HG02623 (cell line): ENCODE data around the gene SDS.

ENCODE experiments used
- ATAC-seq: cut with Tn5 transposase; IDR thresholded peaks from one replicate; pipeline ENCODE4 v1.9.1; 2021; ENCODE audit warnings: moderate library complexity; ENCODE audit not compliant: unreplicated experiment

SDS gene

GRCh38 chr12:113425960-113426453 lies 22.3 kb upstream of the SDS start:
- ATAC-seq, result no peak

DNA sequence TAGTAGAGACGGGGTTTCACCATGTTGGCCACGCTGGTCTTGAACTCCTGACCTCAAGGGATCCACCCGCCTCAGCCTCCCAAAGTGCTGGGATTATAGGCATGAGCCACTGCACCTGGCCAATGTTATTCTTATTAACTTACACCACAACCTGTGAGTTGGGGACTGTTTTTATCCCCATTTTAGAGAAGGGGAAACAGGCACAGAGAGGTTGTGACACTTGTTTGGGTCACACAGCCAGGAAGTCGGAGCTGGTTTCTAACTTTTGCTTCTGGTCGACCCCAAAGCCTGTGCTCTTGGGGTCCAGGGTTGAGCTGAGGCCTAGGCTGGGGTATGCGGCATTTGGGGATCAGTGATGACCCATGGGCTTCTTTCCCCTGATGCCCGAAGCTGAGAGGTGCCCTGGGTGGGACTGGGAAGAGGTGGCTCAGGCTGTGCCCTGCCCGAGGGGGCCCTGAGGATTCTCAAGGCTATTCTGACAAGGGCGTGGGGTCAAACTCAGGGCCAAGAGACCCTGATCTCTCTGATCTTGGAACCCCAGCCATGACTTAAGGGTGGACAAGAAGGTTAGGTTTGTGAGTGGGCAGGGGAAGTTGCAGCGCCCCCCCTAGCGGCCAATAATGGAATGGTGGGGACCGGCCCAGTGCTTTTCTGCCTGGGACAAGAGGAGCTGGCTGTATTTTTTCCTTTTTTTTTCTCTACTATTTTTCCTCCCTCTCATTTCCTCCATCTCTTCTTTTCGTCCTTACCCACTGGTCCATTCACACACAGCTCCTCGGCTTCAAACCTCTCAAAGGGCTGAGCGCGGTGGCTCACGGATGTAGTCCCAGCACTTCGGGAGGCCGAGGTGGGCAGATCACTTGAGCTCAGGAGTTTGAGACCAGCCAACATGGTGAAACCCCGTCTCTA lies 21.5 kb upstream of the SDS start:
- no peak for ATAC-seq

- no peak for ATAC-seq
These were observed 20.8 kb upstream of the SDS start for GRCh38 chr12:113424456-113424855.

DNA sequence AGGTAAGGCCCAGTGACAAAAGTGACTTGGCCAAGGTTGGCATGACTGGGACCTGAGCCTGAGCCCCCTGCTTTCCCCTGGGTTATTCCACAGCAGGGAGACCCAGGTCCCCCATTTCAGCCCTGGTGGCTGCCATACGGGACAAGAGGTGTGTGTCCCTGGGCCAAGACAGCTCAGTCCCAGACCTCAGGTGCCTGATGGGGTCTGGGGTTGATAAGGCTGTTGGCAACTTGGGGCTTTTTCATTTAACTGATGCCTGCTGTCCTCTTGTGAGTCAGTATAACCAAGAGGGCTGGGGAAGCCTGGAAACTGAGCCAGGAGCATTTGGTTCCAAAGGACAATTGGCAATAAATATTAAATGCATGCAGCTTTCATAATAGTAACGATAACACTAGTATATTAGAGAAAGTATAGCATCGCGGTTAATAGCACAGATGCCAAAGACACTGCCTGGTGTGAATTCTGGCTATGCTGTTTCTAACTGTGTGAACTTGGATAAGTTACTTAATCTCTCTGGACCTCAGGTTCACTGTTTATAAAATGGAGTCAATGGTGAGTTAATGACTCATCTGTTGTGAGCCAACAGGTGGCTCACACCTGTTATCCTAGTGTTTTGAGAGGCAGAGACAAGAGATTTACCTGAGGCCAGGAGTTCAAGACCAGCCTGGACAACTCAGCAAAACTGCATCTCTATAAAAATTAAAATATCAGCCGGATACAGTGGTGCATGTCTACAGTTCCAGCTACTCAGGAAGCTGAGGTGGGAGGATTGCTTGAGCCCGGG lies 19.4 kb upstream of the SDS start:
- no peak for ATAC-seq

DNA sequence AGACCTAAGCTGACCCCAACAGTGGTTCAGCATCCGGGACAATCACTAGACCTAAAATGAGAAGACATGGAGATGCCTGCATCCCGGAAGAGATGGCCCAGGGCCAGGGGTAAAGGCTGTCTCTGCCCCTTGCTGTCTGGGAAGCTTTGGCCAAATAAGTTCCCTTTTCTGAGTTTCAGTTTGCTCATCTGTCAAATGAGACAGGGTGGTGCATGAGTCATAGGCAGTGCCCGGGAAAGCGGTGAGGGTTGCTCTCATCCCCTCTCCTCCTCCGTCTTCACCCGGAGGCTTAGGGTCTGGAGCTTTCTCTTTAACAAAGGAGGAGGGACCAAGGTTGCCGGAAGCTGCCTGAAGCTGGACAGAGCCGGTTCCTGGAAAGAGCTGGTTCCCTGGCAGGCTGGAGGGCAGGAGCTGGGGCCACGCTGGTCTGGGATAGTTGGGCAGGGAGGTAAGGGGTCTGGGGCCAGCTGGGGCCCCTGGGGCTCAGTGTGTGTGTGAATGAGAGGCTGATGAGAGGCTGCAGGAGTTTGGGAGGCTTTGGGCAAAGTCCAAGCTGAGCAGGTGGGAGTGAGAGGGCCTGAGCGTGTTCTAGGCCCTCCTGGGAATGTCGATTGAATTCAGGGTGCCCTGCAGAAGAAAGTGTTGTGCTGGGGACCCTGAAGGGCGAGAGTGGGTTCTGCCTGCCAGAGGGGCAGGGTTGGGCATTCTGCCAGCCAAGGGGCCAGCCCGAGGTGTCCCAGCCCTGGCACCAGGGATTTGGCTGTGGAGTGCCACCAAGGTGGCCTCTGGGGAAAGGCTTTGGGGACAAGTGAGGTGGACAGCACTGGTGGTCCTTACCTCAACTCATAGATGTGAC lies 18.6 kb upstream of the SDS start, which contains the start of gene SDSL:
TSS of gene SDSL (plus strand) at position 351 of the 856 bp plus-strand sequence. CDS start 5,603 bp downstream, outside the sequence.
- peak; percentile 85 for ATAC-seq

GRCh38 chr12:113420996-113421595 lies 17.4 kb upstream of the SDS start:
- no peak for ATAC-seq

DNA sequence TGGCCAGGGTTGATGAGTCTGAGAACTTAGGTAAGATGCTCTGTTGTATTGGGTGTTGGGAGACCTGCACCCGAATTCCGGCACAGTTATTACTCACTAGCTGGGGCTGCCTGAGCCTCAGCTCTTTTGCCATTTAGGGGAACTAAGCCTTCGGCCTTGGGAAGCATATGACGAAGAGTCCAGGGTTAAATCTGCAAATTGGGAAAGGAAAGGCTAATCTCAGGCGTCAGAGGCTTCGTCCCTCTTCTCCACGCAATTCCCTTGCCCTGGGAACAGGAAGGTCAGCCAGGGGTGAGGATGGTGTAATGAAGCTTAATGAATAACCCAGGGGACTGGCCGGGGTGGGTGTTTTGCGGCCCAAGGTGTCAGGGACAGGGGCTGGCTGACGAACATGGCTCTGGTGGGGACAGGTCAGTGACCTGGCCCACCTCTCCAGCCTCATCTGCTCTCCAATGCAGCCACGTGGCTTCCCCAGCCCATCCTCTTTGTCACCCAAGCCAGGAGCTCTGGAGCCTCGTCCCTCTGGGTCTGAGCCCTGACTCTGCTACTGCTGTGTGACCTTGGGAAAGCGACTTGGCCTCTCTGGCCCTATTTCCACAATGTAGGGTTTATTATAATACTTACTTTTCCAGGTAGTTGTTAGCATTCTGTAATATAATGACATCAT lies 14.7 kb upstream of the SDS start:
- ATAC-seq, result no peak

DNA sequence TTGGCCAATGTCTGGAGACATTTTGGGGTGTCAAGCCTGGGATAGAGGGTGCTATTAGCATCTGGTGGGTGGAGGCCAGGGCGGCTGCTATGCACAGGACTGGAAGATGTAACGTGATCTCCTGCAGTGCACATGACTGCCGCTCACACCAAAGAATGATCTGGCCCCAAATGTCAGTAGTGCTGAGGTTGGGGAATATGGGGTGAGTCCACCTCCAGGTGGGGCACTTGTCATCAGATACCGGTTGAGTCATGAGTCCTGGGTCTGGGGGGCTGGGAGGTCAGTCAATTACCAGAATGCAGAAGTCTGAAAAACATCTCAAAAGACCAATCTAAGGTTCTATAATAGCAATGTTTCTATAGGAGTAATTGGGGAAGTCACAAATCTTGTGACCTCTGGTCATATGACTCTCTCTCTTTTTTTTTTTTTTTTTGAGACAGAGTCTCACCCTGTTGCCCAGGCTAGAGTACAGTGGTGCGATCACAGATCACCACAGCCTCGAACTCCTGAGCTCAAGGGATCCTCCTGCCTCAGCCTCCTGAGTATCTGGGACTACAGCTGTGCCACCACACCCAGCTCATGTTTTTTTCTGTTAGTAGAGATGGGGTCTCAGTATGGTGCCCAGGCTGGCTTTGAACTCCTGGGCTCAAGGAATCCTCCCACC lies 12.5 kb upstream of the SDS start:
- ATAC-seq, result no peak

DNA sequence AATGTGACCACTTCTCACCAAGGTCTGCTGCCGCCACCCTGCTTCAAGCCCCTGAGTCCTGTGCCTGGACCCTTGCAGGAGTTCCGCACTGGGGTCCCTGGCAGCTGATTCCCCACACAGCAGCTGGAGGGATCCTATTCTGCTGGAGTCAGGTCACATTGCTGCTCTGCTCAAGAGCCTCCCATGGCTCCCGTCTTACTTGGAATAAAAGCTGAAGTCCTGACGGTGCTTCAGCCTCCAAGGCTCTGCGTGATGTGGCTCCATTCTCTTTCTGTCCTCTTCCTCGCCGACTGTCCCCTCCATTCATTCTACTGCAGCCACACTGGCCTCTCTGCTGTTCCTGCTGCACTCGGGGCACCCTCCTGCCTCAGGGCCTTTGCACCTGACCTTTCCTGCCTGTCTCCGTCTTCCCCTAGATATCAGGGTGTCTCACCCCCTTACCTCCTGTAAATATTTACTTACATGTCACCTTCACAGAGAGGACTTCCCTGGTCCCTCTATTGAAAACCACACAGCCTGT lies 10.9 kb upstream of the SDS start:
- no peak for ATAC-seq

- no peak for ATAC-seq
These were observed 9.8 kb upstream of the SDS start for GRCh38 chr12:113413488-113413939.

GRCh38 chr12:113409462-113410124 lies 5.9 kb upstream of the SDS start:
- ATAC-seq, result no peak

DNA sequence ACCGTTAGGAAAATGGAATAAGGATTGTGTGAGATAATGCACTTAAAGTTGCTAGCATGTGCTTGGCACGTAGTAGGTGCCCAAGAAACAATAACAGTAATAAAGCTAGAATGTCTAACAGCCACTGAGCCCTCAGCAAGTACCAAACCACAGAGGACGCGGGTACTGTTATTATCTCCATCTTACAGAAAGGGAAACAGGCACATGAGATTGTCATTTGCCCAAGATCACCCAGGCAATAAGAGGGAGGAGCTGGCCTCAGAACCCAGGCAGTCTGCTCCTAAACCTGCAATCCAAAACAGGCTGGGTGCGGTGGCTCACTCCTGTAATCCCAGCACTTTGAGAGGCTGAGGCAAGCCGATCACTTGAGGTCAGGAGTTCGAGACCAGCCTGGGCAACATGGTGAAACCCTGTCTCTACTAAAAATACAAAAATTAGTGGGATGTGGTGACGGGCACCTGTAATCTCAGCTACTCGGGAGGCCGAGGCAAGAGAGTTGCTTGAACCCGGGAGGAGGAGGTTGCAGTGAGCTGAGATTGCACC lies 5.1 kb upstream of the SDS start:
- ATAC-seq, result no peak

DNA sequence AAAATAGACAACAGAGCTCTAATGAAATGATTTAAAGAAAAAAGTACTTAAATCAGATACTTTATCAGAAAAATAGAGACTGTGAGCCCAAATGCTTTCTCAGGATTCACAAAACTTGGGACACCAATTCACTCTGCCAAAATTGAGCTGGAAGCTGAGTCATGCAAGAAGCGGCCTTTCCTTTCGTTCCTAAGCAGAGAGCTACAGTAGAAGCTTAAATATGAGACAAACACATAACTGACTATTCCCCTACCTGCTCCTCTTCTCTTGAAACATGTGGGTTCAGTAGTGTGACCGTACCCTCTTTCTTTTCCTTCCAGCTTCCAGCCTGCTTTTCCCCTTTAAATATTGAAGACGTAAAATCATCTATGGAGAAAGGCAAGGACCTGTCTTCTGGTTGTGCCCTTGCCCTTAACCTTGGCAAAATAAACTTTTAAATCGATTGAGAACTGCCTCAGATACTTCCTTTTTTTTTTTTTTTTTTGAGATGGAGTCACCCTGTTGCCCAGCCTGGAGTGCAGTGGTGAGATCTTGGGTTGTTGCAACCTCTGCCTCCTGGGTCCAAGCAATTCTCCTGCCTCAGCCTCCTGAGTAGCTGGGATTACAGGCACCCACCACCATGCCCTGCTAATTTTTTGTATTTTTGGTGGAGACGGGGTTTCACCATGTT lies 4.4 kb upstream of the SDS start:
- no peak for ATAC-seq

DNA sequence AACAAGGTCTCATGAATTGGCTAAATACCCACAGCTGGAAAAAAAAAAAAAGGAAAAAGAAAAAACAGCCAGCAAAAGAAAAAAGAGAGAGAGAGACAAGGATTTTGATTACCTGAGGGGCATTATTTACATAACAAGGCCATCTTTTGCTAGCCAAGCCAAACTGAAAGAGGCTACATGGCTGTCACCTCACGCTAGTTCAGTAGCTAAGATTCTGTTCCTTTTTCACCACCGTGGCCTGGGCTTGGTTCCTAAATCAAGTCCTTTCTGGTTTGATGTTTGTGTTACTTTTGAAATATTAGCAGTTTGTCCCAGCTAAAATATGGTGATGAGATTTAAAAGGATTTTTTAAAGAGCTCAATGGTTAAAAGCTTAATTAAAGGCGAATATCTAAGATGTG lies 2.0 kb upstream of the SDS start:
- no peak for ATAC-seq

GRCh38 chr12:113402586-113403260 lies 964 bp downstream of the SDS start:
- no peak for ATAC-seq

- ATAC-seq, result no peak
These were observed 2.4 kb downstream of the SDS start for GRCh38 chr12:113401066-113402000.
